ENCODE results near the gene MRPL14. TPM values are rescaled to one million over a fixed set of nuclear protein-coding genes. Genes with fewer than 3 reads are reported as not detected.

MRPL14 gene
- total RNA-seq, 4 donors from 2014 or later = 8.8 to 36.6 (median 18.9) TPM

DNA sequence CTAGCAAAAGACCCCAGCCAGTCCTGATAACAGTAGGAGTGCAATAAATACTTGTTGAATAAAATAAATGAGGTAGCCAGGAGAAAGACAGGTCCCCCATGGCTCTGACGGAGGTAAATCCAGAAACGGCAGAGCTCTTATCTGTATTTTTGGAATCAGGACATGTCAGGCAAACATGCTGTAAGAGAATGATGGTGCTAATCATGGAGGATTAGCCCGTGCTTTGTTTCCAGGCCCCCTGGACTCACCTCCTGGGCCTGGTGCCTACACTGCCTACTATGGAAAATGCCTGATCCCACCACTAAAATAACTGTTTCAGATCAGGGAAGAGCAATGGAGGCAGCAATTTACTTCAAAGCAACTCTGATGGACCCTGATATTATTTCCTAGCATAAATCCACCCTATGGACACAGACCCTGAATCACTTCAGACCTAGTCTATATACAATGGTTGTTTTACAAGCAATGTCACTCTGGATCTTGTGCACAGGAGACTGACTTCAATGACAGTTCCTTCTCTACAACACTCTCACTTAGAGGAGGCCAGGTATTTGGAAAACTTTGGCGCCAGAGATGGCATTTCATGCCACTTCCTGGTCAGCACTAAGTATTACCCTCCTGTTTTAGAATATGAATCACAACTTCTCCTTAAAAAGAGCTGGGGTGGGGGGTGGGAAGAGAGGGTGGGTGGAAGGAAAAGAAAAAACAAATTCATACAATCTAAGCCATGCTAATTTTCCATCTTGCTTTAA is 6.4 kb downstream of the MRPL14 start:
- H3K36me3 ChIP-seq = no peaks in the 10 kb centered on the region
- H3K4me3 ChIP-seq = no peak overlapping the region
- DNase-seq (ENCODE audit: low spot score in 2 of 2) = no peak
- H3K4me1 ChIP-seq = peaks cover 0 to 78% (median 31%) of the 10 kb centered on the region in 4 donors
- no peak overlapping the region for H3K27ac ChIP-seq
- TF ChIP-seq POLR2A (IDR thresholded peaks at IDR 0.05) (no peak), EP300 (IDR thresholded peaks at IDR 0.05) (no peak)
- TF ChIP-seq, protein P1, sequence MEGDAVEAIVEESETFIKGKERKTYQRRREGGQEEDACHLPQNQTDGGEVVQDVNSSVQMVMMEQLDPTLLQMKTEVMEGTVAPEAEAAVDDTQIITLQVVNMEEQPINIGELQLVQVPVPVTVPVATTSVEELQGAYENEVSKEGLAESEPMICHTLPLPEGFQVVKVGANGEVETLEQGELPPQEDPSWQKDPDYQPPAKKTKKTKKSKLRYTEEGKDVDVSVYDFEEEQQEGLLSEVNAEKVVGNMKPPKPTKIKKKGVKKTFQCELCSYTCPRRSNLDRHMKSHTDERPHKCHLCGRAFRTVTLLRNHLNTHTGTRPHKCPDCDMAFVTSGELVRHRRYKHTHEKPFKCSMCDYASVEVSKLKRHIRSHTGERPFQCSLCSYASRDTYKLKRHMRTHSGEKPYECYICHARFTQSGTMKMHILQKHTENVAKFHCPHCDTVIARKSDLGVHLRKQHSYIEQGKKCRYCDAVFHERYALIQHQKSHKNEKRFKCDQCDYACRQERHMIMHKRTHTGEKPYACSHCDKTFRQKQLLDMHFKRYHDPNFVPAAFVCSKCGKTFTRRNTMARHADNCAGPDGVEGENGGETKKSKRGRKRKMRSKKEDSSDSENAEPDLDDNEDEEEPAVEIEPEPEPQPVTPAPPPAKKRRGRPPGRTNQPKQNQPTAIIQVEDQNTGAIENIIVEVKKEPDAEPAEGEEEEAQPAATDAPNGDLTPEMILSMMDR (IDR thresholded peaks at IDR 0.05) = no peak
- H3K9me3 ChIP-seq = no peaks in the 10 kb centered on the region
- no peaks in the 10 kb centered on the region for H3K27me3 ChIP-seq
- 65 to 80% methylated on average over 4 of the region's 4 CpGs for WGBS, 2 donors

DNA sequence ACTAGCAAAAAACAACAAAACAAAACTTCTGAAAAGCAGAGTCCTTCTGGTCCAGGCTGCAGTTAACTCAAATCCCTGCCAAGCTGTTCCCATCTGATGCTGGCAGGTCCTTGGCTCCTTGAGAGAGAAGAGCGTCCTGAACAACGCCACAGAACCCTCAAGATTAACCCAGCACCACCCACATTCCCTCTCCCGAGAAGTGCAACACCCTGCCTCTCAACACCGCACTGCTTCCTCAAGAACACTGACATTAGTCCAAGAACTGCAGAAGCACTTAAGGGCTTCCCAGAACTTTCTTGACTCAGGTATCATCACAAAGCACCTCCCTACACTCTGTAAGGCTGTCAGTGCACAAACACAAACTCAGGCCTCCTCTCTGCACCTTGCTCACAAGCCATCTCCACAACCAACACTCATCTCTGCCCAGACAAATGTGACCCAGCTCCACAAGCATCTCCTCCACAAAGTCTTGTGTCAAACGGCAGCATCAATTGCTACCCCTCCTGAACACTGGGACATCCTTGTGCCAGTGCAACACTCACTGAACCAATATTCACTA is 7.5 kb downstream of the MRPL14 start:
- H3K36me3 ChIP-seq = peaks cover 0 to 8% (median 0%) of the 10 kb centered on the region in 3 donors
- no peak for DNase-seq (ENCODE audit: low spot score in 2 of 2)
- WGBS, 2 donors = 46 to 49% methylated on average over 5 of the region's 5 CpGs
- H3K27ac ChIP-seq = no peak overlapping the region
- H3K4me3 ChIP-seq = no peak overlapping the region
- peaks cover 0 to 71% (median 26%) of the 10 kb centered on the region in 4 donors for H3K4me1 ChIP-seq
- TF ChIP-seq POLR2A (IDR thresholded peaks at IDR 0.05) = no peak
- TF ChIP-seq, protein P1 (IDR thresholded peaks at IDR 0.05) = no peak
- no peak for TF ChIP-seq EP300 (IDR thresholded peaks at IDR 0.05)
- no peaks in the 10 kb centered on the region for H3K27me3 ChIP-seq
- no peaks in the 10 kb centered on the region for H3K9me3 ChIP-seq

DNA sequence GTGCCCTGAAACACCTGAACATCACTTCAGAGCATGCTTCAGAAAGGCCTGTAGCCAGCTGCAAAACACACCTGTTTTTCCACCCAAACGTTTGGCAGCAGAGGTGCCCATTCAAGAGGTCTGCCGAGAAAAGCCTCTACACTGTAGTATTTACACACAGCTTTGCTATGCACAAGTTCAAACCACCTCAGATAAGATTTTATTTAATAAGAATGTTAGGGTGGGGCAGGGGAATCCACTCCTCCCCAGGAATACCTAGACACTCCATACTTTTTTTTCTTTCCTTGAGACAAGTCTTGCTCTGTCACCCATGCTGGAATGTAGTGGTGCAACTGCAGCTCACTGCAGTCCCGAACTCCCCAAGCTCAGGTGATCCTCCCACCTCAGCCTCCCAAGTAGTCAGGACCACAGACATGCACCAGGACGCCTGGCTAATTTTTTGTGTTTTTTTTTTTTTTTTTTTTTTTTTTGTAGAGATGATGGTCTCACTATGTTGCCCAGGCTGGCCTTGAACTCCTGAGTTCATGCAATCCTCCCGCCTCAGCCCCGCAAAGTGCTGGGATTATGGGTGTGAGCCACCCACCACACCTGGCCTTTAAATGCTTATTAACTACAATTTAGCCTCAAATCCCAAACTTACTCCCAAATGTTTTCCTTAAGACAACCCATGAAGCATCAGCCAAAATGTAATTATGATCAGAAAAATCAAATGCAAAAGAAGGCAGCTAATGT is 9.7 kb downstream of the MRPL14 start:
- DNase-seq (ENCODE audit: low spot score in 2 of 2) = no peak
- 84 to 85% methylated on average over 6 of the region's 6 CpGs for WGBS, 2 donors
- H3K9me3 ChIP-seq = no peaks in the 10 kb centered on the region
- TF ChIP-seq POLR2A (IDR thresholded peaks at IDR 0.05) (no peak), EP300 (IDR thresholded peaks at IDR 0.05) (no peak)
- TF ChIP-seq, protein P1 (IDR thresholded peaks at IDR 0.05) = no peak
- H3K36me3 ChIP-seq = peaks cover 0 to 30% (median 14%) of the 10 kb centered on the region in 3 donors
- no peak overlapping the region for H3K4me3 ChIP-seq
- peaks cover 0 to 51% (median 14%) of the 10 kb centered on the region in 4 donors for H3K4me1 ChIP-seq
- H3K27ac ChIP-seq = no peak overlapping the region
- H3K27me3 ChIP-seq = no peaks in the 10 kb centered on the region

DNA sequence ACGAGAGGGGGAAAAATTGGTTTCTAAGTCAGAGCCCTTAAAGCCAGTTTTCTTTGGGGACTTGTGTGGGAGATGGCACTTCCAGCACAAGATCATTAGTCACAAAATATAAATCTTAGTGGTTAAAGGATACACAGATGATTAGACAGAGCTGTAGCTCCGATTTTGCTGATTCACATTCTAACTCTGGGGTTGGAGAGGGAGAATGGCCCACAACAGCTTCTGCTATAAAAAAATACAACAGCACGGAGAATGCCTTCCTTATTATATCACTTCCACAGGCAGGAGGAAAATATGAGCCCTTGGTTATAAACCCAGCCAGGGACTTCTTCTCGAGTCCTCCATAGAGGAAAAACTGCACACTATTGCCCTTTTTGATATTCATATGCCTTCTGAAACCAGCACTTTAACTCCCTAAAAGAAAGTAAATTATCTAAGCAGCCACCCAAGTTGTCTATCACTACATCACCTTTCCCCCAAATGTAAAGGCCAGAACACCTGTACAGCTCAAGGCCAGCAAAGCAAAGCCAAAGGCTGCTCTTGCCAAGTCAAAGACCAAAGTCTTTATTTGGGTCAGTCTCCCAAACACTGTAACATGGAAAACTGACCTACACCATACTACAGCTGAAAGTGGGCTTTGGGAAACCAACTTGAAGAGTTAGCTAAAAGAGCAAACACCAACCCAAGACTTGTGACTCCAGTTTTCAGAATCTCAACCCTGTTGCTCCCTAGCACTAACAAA is 10.4 kb downstream of the MRPL14 start:
- no peak for DNase-seq (ENCODE audit: low spot score in 2 of 2)
- H3K4me1 ChIP-seq = peaks cover 0 to 45% (median 8%) of the 10 kb centered on the region in 4 donors
- H3K4me3 ChIP-seq = no peak overlapping the region
- TF ChIP-seq, protein P1 (IDR thresholded peaks at IDR 0.05) = no peak
- TF ChIP-seq POLR2A (IDR thresholded peaks at IDR 0.05) (no peak), EP300 (IDR thresholded peaks at IDR 0.05) (no peak)
- no peaks in the 10 kb centered on the region for H3K27me3 ChIP-seq
- 27 to 52% methylated on average over 4 of the region's 4 CpGs for WGBS, 2 donors
- peaks cover 0 to 37% (median 14%) of the 10 kb centered on the region in 3 donors for H3K36me3 ChIP-seq
- no peak overlapping the region for H3K27ac ChIP-seq
- H3K9me3 ChIP-seq = no peaks in the 10 kb centered on the region

All from tibial nerve (tissue), 4 donors.